ENCODE measurements around the gene PSMA2. TPM values are rescaled to one million over a fixed set of nuclear protein-coding genes. Genes with fewer than 3 reads are reported as not detected.
"Not testable (repeated sequence)": the region's sequence is repeated elsewhere in the genome, so short reads cannot be mapped to it uniquely, and the experiment has no call there.

Gene PSMA2
- total RNA-seq, 1 donor from 2014 or later = 51.2 TPM

DNA sequence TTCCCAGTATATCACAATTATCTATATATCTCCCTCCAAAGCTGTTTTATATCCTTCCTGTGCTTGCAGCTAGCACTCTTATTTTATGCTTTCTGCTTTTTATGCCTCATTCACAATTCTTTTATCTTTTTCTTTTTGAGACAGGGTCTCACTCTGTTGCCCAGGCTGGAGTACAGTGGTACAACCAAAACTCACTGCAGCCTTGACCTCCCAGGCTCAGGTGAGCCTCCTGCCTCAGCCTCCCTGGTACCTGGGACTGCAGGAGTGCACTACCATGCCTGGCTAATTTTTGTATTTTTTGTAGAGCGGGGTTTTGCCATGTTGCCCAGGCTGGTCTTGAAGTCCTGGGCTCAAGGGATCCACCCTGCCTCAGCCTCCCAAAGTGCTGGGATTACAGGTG is 25.8 kb downstream of the PSMA2 start:
- DNase-seq = no peak

DNA sequence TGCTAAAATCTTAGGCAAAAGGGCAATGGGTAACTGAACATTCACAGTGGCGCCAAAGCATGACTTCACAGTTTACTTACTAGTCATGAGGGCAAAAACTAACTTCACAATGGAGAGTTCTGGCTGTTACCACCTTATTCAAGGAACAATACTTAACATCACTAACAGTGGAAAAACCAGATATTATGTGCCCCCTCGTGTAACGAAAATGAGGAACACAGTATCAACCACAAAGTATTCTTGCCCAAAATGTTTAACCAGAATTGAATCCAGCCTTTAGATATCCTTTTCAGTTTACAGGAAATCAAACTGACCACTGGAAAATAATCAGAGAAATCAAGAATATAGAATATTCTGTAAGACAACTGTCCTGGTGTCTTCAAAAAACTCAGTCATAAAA is 29.6 kb downstream of the PSMA2 start:
- DNase-seq = no peak

DNA sequence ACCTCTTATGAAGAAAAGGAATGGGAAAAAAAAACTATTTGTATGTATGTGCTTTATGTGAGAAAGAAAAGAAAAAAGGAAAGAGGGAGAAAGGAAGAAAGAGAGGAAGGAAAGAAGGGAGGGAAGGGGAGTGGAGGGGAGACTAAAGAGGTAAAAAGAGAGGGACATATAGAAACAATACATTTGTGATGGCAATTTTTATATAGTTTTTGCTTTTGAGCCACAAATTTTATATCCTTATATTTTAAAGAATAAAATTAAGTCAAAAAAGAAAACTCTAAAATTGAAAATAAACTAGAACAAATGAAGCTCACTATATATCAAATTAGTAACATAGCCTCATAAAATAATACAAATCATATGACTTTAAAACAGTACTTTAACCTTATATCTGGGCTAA is 31.1 kb downstream of the PSMA2 start:
- DNase-seq = no peak

DNA sequence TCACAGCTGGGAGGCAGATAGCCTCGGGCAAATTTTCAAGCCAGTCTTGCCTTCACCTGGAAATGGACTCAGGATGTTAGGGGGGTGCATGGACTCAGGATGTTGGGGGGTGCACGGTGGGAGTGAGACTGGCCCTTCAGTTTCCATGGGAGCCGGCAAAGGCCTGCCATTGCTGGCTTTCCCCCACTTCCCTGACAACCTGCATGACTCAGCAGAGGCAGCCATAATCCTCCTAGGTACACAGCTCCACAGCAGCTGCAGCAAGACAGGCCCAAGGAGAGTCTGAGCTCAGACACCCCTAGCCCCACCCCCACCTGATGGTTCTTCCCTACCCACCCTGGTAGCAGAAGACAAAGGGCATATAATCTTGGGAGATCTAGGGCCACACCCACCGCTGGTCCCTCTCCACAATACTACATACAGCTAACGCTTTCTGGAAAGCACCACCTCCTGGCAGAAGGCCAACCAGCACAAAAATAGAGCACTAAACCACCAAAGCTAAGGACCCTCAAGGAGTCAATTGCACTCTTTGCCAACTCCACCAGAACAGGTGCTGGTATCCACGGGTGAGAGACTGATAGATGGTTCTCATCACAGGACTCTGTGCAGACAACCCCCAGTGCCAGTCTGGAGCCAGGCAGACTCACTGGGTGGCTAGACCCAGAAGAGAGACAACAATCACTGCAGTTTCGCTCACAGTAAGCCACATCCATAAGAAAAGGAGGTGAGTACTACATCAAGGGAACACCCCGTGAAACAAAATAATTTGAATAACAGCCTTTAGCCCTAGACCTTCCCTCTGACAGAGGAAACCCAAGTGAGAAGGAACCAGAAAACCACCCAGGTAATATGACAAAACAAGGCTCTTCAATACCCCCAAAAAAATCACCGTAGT is 38.4 kb downstream of the PSMA2 start:
- no peak for DNase-seq

DNA sequence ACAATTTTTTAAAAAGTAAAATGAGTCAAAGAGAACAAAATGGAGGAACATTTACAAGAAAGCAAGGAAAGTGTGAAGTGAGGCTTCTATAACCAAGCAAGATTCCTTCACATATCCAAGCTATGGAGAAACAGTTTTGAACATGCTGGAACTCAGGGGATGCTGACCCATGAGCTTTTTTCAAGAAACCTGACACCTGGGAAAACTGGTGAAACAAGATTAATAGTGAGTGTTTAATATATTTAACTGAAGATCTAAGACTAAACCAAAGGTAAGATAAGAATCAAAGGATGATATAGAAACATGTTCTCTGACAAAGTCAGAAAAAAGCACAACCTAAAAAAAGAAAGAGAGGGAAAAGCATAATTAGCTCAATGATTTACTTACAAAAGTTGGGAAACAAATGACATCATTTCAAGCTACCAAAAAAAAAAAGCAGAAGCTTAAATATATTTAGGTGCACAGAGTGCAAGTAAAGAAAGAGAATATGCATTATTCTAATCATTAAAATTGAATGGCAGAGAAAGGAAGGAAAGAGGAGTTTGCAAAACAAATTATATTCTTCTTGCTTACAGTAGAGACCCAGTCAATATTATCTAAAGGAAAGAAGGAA is 45.0 kb downstream of the PSMA2 start:
- DNase-seq = no peak

DNA sequence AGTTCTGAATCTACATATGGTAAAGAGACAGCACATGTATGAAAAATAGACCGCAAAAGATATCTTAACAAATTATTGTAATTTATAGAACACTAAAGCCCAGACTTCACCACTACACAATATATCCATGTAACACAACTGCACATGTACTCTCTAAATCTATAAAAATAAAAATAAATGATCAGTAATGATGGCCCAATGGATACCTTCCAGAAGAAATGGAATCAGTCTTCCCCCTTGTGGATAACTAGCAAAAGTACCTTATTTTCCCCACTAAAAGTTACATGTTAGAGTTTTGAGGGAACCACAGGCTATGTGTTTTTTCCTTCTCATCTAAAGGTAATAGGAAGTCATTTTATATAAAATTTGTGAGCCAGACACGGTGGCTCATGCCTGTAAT is 45.8 kb downstream of the PSMA2 start:
- DNase-seq = no peak

DNA sequence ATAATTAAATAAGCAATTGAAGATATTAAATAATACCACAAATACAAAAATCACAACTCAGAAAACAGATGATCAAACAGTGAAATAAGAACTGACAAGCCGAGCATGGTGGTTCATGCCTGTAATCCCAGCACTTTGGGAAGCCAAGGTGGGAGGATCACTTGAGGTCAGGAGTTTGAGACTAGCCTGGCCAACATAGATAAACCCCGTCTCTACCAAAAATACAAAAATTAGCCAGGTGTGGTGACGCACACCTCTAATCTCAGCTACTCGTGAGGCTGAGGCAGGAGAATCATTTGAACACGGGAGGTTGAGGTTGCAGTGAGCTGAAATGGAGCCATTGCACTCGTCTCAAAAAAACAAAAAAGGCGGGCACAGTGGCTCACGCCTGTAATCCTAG is 46.8 kb downstream of the PSMA2 start:
- not testable (repeated sequence) for DNase-seq

DNA sequence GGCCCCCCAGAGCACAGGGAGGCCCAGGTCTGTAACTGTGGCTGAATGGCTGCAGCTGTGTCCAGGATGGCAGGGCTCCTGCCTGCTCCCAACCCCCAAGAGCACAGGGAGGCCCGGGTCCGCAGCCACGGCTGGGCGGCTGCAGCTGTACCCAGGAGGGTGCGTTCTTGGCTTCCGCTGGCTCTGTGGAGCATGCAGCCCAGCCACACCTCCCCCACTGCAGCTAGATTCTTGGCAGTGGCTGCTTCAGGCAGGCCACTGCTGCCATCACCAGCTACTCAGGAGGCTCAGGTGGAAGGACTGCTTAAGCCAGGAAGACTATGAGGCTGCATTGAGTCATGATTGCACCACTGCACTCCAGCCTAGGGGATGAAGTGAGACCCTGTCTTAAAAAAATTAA is 48.0 kb downstream of the PSMA2 start:
- no peak for DNase-seq

DNA sequence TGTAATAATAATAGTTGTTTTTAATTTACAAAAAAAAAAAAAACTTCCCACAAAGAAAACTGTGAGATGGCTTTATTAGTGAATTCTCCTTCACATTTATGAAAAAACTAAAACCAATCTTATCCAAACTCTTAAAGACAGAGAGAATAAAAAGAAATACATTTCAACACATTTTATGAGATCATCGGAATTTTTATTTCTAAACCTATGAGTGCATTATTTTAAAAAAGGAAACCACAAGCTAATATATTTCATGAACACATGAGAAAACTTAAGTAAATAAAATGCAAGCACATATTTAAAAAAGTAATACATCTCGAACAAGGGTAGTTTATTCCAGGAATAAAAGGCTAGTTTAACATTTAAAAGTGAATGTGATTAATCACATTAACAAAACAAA is 51.6 kb downstream of the PSMA2 start:
- no peak for DNase-seq

DNA sequence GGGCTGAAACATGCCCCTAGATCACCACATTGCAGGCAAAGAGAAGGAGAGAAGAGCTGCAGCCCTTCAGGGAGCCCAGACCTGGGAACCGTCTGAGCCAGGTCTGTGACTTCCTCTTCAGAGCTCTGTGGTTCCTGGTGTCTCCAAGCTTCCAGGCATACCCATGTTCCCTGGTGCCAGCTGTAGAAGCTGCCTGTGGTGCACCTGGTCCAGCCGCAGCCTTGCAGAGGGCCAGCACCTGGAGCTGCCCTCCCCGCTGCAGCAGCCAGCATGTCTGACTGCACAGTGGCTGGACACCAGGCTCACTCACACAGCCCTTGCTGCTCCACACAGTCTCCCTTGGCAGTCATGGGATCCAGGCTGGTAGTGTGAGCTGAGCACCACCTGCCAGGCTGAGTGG is 53.7 kb downstream of the PSMA2 start:
- DNase-seq = no peak

DNA sequence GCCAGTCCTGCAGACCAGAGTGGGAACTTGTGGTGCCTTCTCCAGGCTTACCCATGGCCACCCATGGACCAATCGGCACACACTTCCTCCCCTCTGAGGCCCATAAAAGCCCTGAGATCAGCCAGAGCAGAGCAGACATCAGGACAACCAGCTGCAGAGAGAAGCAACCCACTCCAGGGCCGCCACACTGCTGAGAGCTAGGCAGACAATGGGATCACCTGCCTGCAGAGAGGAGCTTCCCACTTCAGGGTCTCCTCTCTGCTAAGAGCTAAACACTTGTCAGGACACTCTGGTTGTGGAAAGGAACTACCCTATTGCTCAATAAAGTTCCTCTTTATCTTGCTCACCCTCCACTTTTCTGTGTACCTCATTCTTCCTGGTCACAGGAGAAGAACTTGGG is 54.1 kb downstream of the PSMA2 start:
- no peak for DNase-seq

DNA sequence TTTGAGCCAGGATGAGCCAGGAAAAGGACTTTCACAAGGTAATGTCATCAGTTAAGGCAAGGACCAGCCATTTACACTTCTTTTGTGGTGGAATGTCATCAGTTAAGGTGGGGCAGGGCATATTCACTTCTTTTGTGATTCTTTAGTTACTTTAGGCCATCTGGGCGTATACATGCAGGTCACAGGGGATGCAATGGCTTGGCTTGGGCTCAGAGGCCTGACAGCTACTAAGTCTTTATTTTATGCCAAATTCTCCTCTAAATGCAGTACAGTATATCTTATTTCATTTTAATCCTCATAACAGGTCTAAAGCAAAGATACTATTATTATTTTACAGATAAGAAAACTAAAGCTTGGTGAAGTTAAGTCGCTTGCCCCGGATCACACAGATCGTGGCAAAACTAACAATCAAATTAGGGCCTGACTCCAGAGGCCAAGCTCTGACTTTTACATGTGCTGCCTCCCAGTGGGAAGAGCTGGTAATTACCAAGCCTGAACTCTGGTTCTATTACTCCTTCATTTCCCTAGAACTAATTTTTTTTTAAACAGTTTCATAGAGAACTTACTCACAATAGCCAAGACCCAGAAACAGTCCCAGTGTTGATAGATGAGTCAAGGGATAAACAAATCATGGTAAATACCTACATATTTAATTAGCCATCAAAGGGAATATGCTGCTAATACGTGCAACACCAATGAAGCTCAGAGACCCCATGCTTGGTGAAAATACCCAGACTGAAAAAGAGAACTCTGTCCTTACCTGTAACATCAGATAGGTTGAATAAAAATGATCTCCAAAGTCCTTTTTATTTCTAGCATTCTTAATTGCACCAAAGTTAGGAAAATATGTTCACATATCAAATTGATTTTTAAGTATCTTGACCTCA is 55.5 kb downstream of the PSMA2 start:
- DNase-seq = no peak

DNA sequence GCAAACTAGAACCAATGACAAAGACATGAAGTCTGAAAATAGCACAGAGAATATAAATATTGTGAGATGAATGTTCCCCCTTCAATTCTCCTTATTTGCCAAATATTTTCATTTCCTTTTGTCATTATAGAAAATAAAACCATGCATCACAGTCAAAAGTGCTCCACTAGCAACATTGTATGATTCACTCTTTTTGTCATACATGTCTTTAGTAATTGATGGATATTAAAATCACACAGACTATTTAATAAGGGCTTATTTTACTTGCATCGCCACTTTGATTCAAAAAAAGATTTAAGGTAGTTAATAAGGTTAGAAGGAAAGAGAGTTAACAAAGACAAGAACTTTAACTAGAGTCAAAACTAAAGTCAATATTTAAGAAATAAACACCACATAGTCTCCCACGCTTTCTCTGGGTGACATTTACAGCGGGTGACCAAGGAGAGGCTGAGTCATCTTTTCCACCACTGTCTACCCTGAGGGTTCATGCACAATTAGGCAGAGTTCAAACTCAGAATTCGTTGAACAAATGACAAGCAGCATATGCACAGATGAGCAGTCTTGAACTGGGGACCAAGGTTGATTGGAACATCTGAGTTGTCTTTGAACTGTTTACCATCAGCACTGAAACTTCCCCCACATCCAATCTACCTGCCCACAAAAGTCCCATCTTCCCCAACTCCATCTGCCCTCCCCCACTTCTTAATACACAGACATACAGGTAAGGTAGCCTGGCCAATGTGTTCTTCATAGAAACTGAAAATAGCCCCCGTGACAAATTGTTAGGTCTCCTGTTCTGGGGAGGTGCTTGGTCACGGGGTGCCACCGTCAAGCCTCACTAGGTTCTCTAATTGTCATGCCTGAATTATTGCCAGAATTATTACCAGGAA is 62.6 kb downstream of the PSMA2 start:
- no peak for DNase-seq

DNA sequence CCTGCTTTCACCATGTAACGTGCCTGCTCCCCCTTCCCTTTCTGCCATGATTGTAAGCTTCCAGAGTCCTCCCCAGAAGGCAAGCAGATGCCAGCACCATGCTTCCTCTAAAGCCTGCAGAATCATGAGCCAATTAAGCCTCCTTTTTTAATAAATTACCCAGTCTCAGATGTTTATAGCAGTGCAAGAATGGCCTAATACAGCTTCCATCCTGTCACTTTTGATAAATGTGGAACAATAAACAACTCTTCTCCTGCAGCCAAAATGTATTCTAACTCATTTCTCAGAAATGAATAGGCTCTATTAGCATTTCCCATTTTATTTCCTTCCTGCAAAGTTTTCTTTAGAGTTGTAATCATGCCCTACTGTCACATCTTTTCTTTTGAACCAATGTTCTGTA is 63.5 kb downstream of the PSMA2 start:
- DNase-seq = no peak

Other genes with a start within 250 kb of the PSMA2 start
- 9.2 TPM for gene C7orf25, start 20.1 kb downstream of the PSMA2 start, total RNA-seq
- gene MRPL32, start 202 bp upstream of the PSMA2 start, total RNA-seq = 50.8 TPM
- gene HECW1, start 180.5 kb upstream of the PSMA2 start, total RNA-seq = 54.7 TPM